GM12892 (cell line): Measurements from ENCODE around the gene FGGY.

Experiments used
- POLR2A ChIP-seq: IDR thresholded peaks from 2 replicates; pipeline ENCODE4 v1.6.1; 2011; ENCODE audit warnings: low read depth, low read length, control low read depth
- TAF1 ChIP-seq: IDR thresholded peaks from 2 replicates; pipeline ENCODE4 v1.6.1; 2011; ENCODE audit warnings: low read depth, mild to moderate bottlenecking, control low read depth, low read length, borderline replicate concordance

GRCh38 chr1:59514061-59514909 lies 217.4 kb downstream of the FGGY start:
- TF ChIP-seq POLR2A = no peak
- no peak for TF ChIP-seq TAF1
